ENCODE results near the gene SCO2.

SCO2 gene

GRCh38 chr22:50532824-50533796, 7.7 kb upstream of the SCO2 start:
- Mint-ChIP-seq H3K4me1 (peaks cover 56% of the 10 kb centered on the region), H3K9me3 (no peaks in the 10 kb centered on the region), H3K27ac (peak overlapping the region; percentile 98), H3K27me3 (peaks cover 3% of the 10 kb centered on the region), H3K36me3 (no peaks in the 10 kb centered on the region), H3K4me3 (peak overlapping the region; percentile 93)
- CTCF ChIA-PET: no interaction called here
- DNase-seq: no peak

- Mint-ChIP-seq H3K36me3 (no peaks in the 10 kb centered on the region), H3K4me1 (peaks cover 56% of the 10 kb centered on the region), H3K9me3 (no peaks in the 10 kb centered on the region), H3K27ac (peak overlapping the region; percentile 98), H3K4me3 (peak overlapping the region; percentile 93), H3K27me3 (peaks cover 3% of the 10 kb centered on the region)
- DNase-seq: peak; percentile 44
- CTCF ChIA-PET: interaction anchor here (1.1 to 1.3 kb wide), 2 partner anchors 9 to 10 kb away, joined by 4 to 5 read pairs; no protein-coding TSS in a partner anchor
Observed at GRCh38 chr22:50531962-50532674, 6.7 kb upstream of the SCO2 start.

DNA sequence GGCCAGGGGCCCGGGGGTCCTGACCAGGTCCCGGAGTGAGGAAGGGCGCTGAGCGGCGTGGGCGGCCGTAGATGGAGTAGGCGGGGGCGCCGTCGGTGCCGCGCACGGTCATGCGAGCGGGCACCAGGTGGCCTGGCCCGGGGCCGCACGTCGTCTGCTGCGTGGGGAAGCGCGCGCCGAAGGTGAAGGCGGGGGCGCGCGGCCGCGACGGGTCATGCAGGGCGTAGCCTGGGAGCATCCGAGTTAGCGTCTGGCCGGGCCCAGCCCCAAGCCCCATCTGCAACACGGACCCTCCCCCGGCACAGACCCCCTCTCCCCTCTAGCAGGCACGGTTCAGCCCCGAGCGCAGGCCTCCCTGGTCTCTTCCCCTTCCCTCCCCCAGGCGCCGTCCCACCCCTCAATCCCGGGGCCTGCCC, 6.2 kb upstream of the SCO2 start:
- H3K9me3 Mint-ChIP-seq: no peaks in the 10 kb centered on the region
- H3K27ac Mint-ChIP-seq: peak overlapping the region; percentile 98
- H3K4me1 Mint-ChIP-seq: peaks cover 58% of the 10 kb centered on the region
- H3K36me3 Mint-ChIP-seq: no peaks in the 10 kb centered on the region
- peak; percentile 82 for DNase-seq
- peak overlapping the region; percentile 93 for H3K4me3 Mint-ChIP-seq
- peaks cover 3% of the 10 kb centered on the region for H3K27me3 Mint-ChIP-seq
- CTCF ChIA-PET: interaction anchor here (1.1 to 1.3 kb wide), 2 partner anchors 9 to 11 kb away, joined by 4 to 5 read pairs; no protein-coding TSS in a partner anchor

GRCh38 chr22:50530877-50531545, 5.6 kb upstream of the SCO2 start:
- peaks cover 53% of the 10 kb centered on the region for H3K4me1 Mint-ChIP-seq
- CTCF ChIA-PET: interaction anchor here (1.1 to 1.3 kb wide), 2 partner anchors 10 to 12 kb away, joined by 4 to 5 read pairs; no protein-coding TSS in a partner anchor
- peak overlapping the region; percentile 98 for H3K27ac Mint-ChIP-seq
- no peaks in the 10 kb centered on the region for H3K9me3 Mint-ChIP-seq
- peak overlapping the region; percentile 93 for H3K4me3 Mint-ChIP-seq
- peak; percentile 92 for DNase-seq
- H3K36me3 Mint-ChIP-seq: no peaks in the 10 kb centered on the region
- H3K27me3 Mint-ChIP-seq: peaks cover 3% of the 10 kb centered on the region

- DNase-seq: no peak
- Mint-ChIP-seq H3K9me3 (no peaks in the 10 kb centered on the region), H3K4me3 (peak overlapping the region; percentile 93), H3K27me3 (peaks cover 3% of the 10 kb centered on the region), H3K36me3 (no peaks in the 10 kb centered on the region), H3K27ac (peak overlapping the region; percentile 98), H3K4me1 (peaks cover 52% of the 10 kb centered on the region)
- CTCF ChIA-PET: no interaction called here
Observed at GRCh38 chr22:50530580-50530876, 5.1 kb upstream of the SCO2 start.

DNA sequence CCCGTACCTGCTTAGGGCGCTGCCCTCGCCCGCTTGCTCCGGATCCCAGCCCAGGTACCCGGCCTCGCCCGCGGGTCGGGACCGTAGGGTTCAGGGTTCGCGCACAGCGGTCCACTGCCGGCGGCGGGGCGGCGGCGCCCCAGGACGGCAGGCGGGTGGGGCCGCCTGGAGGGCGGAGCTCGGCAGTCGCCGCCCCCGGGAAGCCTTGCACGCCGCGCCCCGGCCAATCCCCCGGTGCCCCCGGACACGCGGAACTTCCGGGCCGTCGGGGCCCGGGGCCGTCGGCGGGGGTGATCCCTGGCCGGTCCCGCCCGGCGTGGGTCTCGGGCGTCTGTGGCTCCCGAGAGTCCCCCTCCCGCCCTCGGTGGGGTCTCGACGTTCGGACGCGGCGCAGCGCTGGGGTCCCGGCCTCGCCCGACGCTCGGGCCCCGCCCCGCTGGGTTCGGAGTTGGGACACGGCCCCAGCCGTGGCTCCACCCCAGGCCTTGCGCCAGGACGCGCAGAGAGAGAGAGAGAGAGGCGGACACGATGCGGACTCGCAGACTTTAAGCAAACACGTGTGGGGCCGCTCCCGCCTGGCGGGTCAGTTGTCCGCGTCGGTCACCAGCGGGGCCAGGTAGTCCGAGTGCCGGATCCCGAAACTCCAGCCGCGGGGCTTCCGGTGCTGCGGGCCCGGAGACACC, 4.6 kb upstream of the SCO2 start, which contains the start of gene TYMP:
Gene TYMP (minus strand): TSS at position 116 of the 683 bp plus-strand sequence. CDS start 303 bp downstream, outside the sequence.
- peak within 1 kb of the TSS; percentile 98 for H3K27ac Mint-ChIP-seq
- H3K4me3 Mint-ChIP-seq: peak within 1 kb of the TSS; percentile 93
- DNase-seq: peak; percentile 83
- peaks cover 50% of the 10 kb centered on the region for H3K4me1 Mint-ChIP-seq
- H3K36me3 Mint-ChIP-seq: no peaks in the 10 kb centered on the region
- H3K9me3 Mint-ChIP-seq: no peaks in the 10 kb centered on the region
- CTCF ChIA-PET: interaction anchor here (1.6 to 6.1 kb wide), 2 partner anchors 9 to 91 kb away, joined by 6 to 46 read pairs; no protein-coding TSS in a partner anchor
- peaks cover 3% of the 10 kb centered on the region for H3K27me3 Mint-ChIP-seq

- Mint-ChIP-seq H3K27me3 (peaks cover 3% of the 10 kb centered on the region), H3K4me1 (peaks cover 53% of the 10 kb centered on the region), H3K36me3 (peaks cover 5% of the 10 kb centered on the region), H3K27ac (peak overlapping the region; percentile 88), H3K4me3 (peak overlapping the region; percentile 84), H3K9me3 (no peaks in the 10 kb centered on the region)
- no peak for DNase-seq
- CTCF ChIA-PET: interaction anchor here (1.3 to 6.1 kb wide), 3 partner anchors 10 to 92 kb away, joined by 6 to 46 read pairs (median 8); no protein-coding TSS in a partner anchor
Observed at GRCh38 chr22:50529416-50529896, 4.1 kb upstream of the SCO2 start.

DNA sequence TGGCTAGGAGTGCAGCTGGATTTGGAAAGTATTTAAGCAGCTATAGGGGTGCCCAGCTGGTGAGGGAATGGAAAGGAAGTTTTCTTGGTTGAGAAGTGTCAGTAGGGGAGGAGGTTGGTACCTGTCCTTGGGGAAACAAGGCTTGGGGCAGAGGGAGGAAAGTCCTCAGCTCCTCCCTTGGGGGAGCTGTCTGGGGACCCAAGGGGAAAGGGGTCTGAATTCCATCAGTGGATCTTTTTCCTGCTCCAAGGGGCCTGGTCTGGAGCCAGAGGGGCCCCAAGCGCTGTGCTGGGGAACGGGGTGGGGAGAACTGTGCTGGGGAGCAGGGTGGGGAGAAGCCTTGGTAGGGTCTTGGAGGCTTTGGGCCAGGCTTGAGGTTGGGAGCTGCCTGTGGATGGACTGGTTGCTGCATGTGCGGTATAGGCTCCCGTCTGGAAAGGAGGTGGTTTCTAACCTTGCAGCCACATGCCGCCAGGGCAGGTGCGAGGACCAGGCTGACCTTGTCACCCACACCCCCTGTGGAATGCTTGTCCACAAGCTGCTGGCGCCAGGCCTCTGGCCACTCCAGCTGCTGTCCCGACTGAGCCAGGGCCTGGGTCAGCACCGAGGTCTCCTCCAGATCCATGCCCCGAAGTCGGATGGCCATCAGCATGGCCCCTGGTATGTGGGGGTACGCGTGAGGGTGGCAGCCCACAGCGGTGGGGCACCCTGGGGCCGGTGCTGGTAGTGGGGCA, 3.5 kb upstream of the SCO2 start:
- CTCF ChIA-PET: interaction anchor here (1.2 to 6.1 kb wide), 5 partner anchors 11 to 93 kb away, joined by 4 to 46 read pairs (median 6); partner anchors contain the start of genes KLHDC7B and SYCE3
- Mint-ChIP-seq H3K4me3 (peak overlapping the region; percentile 84), H3K9me3 (no peaks in the 10 kb centered on the region), H3K27me3 (peaks cover 3% of the 10 kb centered on the region), H3K36me3 (peaks cover 6% of the 10 kb centered on the region), H3K27ac (peak overlapping the region; percentile 96), H3K4me1 (peaks cover 50% of the 10 kb centered on the region)
- peak; percentile 20 for DNase-seq

DNA sequence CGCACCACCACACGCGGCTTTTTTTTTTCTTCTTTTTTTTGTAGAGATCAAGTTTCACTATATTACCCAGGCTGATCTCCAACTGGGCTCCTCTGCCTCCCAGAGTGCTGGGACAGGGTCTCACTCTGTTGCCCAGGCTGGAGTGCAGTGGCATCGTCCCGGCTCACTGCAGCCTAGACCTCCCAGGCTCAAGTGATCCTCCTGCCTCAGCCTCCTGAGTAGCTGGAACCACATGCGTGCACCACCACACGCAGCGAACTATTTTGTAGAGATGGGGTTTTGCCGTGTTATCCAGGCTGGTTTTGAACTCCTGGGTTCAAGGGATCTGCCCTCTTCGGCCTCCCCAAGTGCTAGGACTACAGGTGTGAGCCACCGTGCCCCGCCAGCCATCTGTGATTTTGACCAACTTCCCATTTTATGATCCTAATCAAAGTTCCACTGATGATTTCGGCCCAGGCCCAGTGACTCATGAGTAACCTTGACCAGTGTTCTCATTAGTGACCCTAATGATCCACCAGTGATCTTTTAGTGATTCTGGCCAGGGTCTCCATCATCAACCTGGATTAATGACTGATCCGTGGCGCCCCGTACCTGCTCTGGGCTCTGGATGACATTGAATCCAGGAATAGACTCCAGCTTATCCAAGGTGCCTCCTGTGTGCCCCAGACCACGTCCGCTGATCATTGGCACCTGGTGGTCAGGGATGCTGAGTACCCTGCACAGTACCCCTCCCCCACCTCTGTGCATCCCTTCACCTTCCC, 2.7 kb upstream of the SCO2 start:
- DNase-seq: peak; percentile 20
- Mint-ChIP-seq H3K4me1 (peaks cover 45% of the 10 kb centered on the region), H3K9me3 (no peaks in the 10 kb centered on the region), H3K27ac (peak overlapping the region; percentile 96), H3K27me3 (peaks cover 3% of the 10 kb centered on the region), H3K4me3 (peak overlapping the region; percentile 84), H3K36me3 (peaks cover 9% of the 10 kb centered on the region)
- CTCF ChIA-PET: interaction anchor here (1.2 to 6.1 kb wide), 5 partner anchors 11 to 93 kb away, joined by 4 to 46 read pairs (median 6); partner anchors contain the start of genes KLHDC7B and SYCE3

GRCh38 chr22:50526834-50527801, 1.7 kb upstream of the SCO2 start:
- CTCF ChIA-PET: interaction anchor here (0.6 to 6.1 kb wide), 4 partner anchors 9 to 94 kb away, joined by 3 to 46 read pairs (median 16); partner anchors contain the start of genes KLHDC7B and SYCE3
- Mint-ChIP-seq H3K4me3 (peak overlapping the region; percentile 84), H3K36me3 (peaks cover 9% of the 10 kb centered on the region), H3K27me3 (peaks cover 3% of the 10 kb centered on the region), H3K27ac (peak overlapping the region; percentile 96), H3K9me3 (no peaks in the 10 kb centered on the region), H3K4me1 (peaks cover 38% of the 10 kb centered on the region)
- DNase-seq: peak; percentile 60

Data from activated naive CD4-positive, alpha-beta T cell treated with anti-CD3 and anti-CD28 coated beads, Interleukin-2, amount 10 ng/mL, durations not matched to agents 7 days and 5 days (primary cell).